Measurements from ENCODE around the gene SLC25A3. TPM values are rescaled to one million over a fixed set of nuclear protein-coding genes. Genes with fewer than 3 reads are reported as not detected.

The SLC25A3 gene
- total and polyA plus RNA-seq, 9 of the 15 experiments (the other 6 are each of a cell fraction or from before 2014, with no cell fraction given), result 264 to 766 (median 495) TPM

- H3K4me3 ChIP-seq, result no peak overlapping the region
- H3K9me1 ChIP-seq (ENCODE audit: control insufficient read depth, insufficient read depth, low read length), result no peaks in the 10 kb centered on the region
- no peak overlapping the region for H3K9ac ChIP-seq (ENCODE audit: insufficient read depth in 1 of 2, low read depth in 2 of 2, low read length in 2 of 2)
- ChIA-PET CTCF (ENCODE audit: low intra/inter-chr PET ratio) (no interaction called here), POLR2A (interaction anchor here (0.9 to 1.1 kb wide), 4 partner anchors 14 to 25 kb away, joined by 4 to 6 read pairs (median 4); partner anchors contain the start of gene SLC25A3)
- H3K27ac ChIP-seq (ENCODE audit: extremely low read depth, low read depth, low read length), result no peak overlapping the region
- no peaks in the 10 kb centered on the region for H4K20me1 ChIP-seq (replicated peaks; ENCODE audit: control insufficient read depth, insufficient read depth, low read length)
- FAIRE-seq (no peak), ATAC-seq (no peak), DNase-seq (ENCODE audit: extremely low read depth in 1 of 4, low spot score in 3 of 4) (no peak)
- no peaks in the 10 kb centered on the region for H3K79me2 ChIP-seq (ENCODE audit: control insufficient read depth, insufficient read depth, low read length)
- WGBS (ENCODE audit: insufficient coverage, low coverage, missing lambda C conversion rate), result 73% methylated on average over 4 of the region's 4 CpGs
- no peaks in the 10 kb centered on the region for H3K36me3 ChIP-seq (ENCODE audit: control insufficient read depth, insufficient read depth, low read length)
- no peaks in the 10 kb centered on the region for H3K9me3 ChIP-seq (replicated peaks; ENCODE audit: control insufficient read depth, insufficient read depth, low read depth, low read length)
- intact Hi-C loops (cut with micrococcal nuclease) (no loop called here), in situ Hi-C loops (cut with MboI) (no loop called here)
- no peak overlapping the region for H3K4me2 ChIP-seq (ENCODE audit: insufficient read depth, low read length)
- no TSS peak for BruUV-seq (replicated peaks)
- no peaks in the 10 kb centered on the region for H3K27me3 ChIP-seq (ENCODE audit: control insufficient read depth in 2 of 2, insufficient read depth in 2 of 2, low read length in 2 of 2)
- H3K4me1 ChIP-seq (replicated peaks in 1 of 2; ENCODE audit: control insufficient read depth in 2 of 2, insufficient read depth in 2 of 2, low read length in 2 of 2), result no peaks in the 10 kb centered on the region; a peak in 1 of 5 replicates
- peak; percentile 46 for TF ChIP-seq CEBPB (tag; IDR thresholded peaks at IDR 0.05)
- no peak for TF ChIP-seq BMI1 (IDR thresholded peaks at IDR 0.05; ENCODE audit: low read length)
- no peak for TF ChIP-seq ZBTB7A (IDR thresholded peaks at IDR 0.05; ENCODE audit: borderline replicate concordance, control insufficient read depth, low read depth, low read length)
- H2AFZ ChIP-seq (ENCODE audit: low read depth, low read length), result no peak overlapping the region
Observed at GRCh38 chr12:98618952-98619351, 25.5 kb downstream of the SLC25A3 start.

- CTCF ChIA-PET (ENCODE audit: low intra/inter-chr PET ratio), result no interaction called here
- no peak overlapping the region for H3K27ac ChIP-seq (ENCODE audit: extremely low read depth, low read depth, low read length)
- no peak for FAIRE-seq
Observed at GRCh38 chr12:98635657-98636323, 42.3 kb downstream of the SLC25A3 start.

More at GRCh38 chr12:98635657-98636323, 42.3 kb downstream of the SLC25A3 start:
- no peak overlapping the region for H2AFZ ChIP-seq (ENCODE audit: low read depth, low read length)
- H3K79me2 ChIP-seq (ENCODE audit: control insufficient read depth, insufficient read depth, low read length), result peaks cover 9% of the 10 kb centered on the region; the same call in 1 of the 3 replicates
- no peaks in the 10 kb centered on the region for H4K20me1 ChIP-seq (replicated peaks; ENCODE audit: control insufficient read depth, insufficient read depth, low read length)
- H3K36me3 ChIP-seq (ENCODE audit: control insufficient read depth, insufficient read depth, low read length), result peaks cover 25% of the 10 kb centered on the region; the same call in 2 of the 3 replicates
- H3K4me1 ChIP-seq (replicated peaks in 1 of 2; ENCODE audit: control insufficient read depth in 2 of 2, insufficient read depth in 2 of 2, low read length in 2 of 2), result no peaks in the 10 kb centered on the region
- TF ChIP-seq ZNF124 (CRISPR knock-in tag; IDR thresholded peaks at IDR 0.05), result no peak
- TF ChIP-seq XRCC5 (IDR thresholded peaks at IDR 0.05; ENCODE audit: low read depth, low read length), result no peak
- no peak for TF ChIP-seq ZNF324 (CRISPR knock-in tag; IDR thresholded peaks at IDR 0.05)
- TF ChIP-seq PHB2 (IDR thresholded peaks at IDR 0.05; ENCODE audit: low read depth), result no peak
- TF ChIP-seq HCFC1 (IDR thresholded peaks at IDR 0.05; ENCODE audit: low read depth, low read length), result no peak
- TF ChIP-seq CHCHD3 (CRISPR knock-in tag; IDR thresholded peaks at IDR 0.05), result no peak
- TF ChIP-seq MEIS2 (IDR thresholded peaks at IDR 0.05; ENCODE audit: partially characterized antibody), result no peak
- TF ChIP-seq MYC (IDR thresholded peaks at IDR 0.05; ENCODE audit: low read depth, low read length), result no peak
- no peak for TF ChIP-seq MYC (CRISPR knock-in tag; IDR thresholded peaks at IDR 0.05; ENCODE audit: borderline replicate concordance, low read depth)
- no peak for TF ChIP-seq RNF219 (CRISPR knock-in tag; IDR thresholded peaks at IDR 0.05)
- no peak for TF ChIP-seq ZNF140 (CRISPR knock-in tag; IDR thresholded peaks at IDR 0.05)
- TF ChIP-seq NCOA1 (IDR thresholded peaks at IDR 0.05; ENCODE audit: low read depth), result no peak
- no TSS peak for BruUV-seq (replicated peaks)
- no peaks in the 10 kb centered on the region for H3K9me1 ChIP-seq (ENCODE audit: control insufficient read depth, insufficient read depth, low read length)
- POLR2A ChIA-PET, result interaction anchor here (0.8 kb wide), 1 partner anchor 16 kb away, joined by 6 read pairs; no protein-coding TSS in a partner anchor
- no peaks in the 10 kb centered on the region for H3K9me3 ChIP-seq (replicated peaks; ENCODE audit: control insufficient read depth, insufficient read depth, low read depth, low read length)
- H3K27me3 ChIP-seq (ENCODE audit: control insufficient read depth in 2 of 2, insufficient read depth in 2 of 2, low read length in 2 of 2), result no peaks in the 10 kb centered on the region
- H3K9ac ChIP-seq (ENCODE audit: insufficient read depth in 1 of 2, low read depth in 2 of 2, low read length in 2 of 2), result no peak overlapping the region
- DNase-seq (ENCODE audit: extremely low read depth in 1 of 4, low spot score in 3 of 4) (no peak), ATAC-seq (no peak)
- 78% methylated on average over 4 of the region's 4 CpGs for WGBS (ENCODE audit: insufficient coverage, low coverage, missing lambda C conversion rate)
- no peak overlapping the region for H3K4me3 ChIP-seq
- intact Hi-C loops (cut with micrococcal nuclease), result no loop called here
- in situ Hi-C loops (cut with MboI), result no loop called here
- no peak overlapping the region for H3K4me2 ChIP-seq (ENCODE audit: insufficient read depth, low read length)

Measured in K562 (cell line).